CD1c-positive myeloid dendritic cell (primary cell): Measurements from ENCODE around the gene ZNF586.
"Not testable (repeated sequence)": the region's sequence is repeated elsewhere in the genome, so short reads cannot be mapped to it uniquely, and the experiment has no call there.

ENCODE experiments used
- DNase-seq: peaks from one replicate; pipeline ENCODE4 v3.0.0-alpha.2; 2016; ENCODE audit errors: extremely low spot score

The ZNF586 gene

DNA sequence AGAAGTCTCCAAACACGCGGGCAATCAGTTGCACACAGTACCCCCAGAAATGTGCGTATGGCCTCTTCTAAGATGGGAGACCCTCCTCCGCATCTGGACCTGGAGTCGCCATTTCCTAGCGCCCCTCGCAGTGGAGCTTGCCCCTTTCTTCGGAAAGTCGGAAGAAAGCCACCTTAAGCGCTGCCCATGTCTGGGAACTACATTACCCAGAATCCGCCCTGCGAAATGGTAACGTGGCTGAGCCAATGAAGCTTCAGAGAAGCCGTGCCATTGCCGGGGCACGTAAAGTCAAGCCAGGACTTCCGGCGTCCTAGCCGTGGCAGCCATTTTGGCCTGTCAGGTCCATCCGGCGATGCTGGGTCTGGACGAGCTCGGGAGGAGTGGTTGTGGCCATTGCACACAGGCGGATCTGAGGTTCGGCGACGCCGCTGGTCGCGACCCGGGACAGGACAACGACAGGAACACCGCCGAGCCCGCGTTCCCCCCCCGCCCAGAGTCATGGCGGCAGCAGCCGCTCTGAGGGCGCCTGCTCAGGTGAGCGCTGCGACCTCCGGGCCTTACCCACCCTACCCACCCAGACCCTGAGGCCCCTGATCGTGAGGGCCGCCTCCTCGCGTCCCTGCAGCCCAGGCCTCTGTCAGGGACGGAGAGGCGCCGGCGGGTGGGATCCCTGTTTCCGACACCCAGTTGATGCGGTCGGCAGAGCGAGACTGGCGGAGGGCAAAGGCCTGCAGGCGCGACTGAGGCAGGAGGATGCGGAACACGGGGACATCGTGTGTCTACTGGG is at the start of gene ZNF586:
TSS of gene ZNF586 (plus strand) at position 332 of the 787 bp plus-strand sequence. CDS start at position 499, 167 bp downstream.
- DNase-seq: peak; percentile 96

DNA sequence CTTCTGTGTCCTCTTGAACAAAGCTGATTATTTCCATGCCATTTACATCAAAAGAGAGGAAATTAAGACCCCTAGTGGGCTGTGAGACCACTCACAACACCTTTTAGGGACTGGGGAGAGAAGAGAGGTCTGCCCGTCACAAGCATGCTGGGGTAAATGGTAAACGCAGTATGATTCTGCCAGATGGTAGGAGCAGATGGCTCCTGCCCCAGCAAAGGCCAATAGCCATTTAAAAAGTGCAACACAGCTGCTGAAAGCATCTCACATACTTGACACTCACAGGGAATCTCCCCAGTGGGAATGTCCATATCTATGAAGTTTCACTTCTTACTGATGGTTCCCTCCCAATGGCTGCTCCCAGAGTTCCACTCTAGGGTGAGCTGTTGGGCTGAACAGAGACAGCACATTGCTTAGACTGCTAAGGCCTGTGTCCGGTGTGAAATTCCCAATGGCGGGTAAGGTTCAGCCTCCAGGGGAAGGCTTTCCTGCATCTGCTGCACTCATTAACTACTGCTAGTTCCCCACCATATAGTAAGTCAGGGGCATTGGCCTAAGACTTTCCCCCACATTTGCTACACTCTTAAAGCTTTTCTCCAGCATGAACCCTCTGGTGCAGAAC is 49.5 kb upstream of the ZNF586 start:
- DNase-seq: no peak

DNA sequence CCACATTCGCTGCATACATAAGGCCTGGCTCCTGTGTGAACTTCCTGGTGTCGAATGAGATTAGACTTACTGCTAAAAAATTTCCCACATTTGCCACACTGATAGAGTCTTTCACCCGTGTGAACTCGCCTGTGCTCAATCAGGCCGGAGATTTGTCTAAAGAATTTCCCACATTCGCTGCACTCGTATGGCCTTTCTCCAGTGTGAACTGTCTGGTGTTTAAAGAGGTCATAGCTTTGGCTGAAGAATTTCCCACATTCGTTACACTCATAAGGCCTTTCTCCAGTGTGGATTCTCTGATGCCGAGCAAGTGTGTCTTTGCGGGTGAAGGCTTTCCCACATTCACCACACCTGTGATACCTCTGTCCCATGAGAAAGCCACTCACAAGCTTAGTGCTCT is 48.6 kb upstream of the ZNF586 start:
- DNase-seq: no peak

- peak; percentile 27 for DNase-seq
Observed at GRCh38 chr19:57738320-57738719, 31.2 kb upstream of the ZNF586 start.

GRCh38 chr19:57738770-57739169 is 30.7 kb upstream of the ZNF586 start:
- not testable (repeated sequence) for DNase-seq

DNA sequence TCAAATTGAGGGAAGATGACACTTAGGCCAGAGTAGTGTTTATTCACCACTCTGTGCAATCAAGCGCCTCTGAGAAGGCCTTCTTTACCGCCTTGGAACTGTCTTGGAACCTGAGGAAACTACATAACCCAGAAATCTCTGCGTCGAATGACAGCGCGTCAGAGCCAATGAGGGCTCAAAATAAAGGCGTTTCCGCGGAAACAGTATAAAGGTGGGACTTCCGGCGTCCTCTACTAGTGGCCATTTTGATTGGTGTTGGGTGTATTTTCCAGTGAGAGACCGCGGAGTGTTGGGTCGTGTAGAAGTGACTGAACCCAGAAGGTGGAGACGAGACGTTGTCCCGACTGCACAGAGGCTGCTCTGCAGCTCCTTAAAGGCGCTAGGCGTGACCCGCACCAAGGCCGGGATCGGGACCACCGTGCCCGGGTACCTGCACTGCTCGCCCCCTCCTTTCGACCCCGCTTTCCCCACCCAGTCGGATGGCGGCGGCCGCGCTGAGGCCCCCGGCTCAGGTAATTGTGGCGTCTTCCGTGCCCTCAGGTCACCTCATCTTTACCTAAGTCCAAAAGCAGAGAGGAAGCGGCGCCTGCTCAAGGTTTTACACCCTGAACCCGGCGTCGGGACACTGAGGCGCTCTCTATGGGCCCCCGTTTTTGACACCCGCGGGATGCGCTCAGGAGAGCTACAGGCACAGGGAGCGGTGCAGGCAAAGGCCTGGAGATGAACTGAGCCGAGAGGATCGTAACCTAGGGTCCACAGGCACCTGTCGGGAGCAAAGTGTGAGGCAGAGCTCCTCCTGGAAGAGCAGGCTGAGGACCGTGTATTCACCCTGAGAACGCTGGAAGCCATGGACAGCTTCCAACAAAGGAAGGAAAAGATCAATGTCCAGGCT is 22.6 kb upstream of the ZNF586 start, which contains the start of gene ZNF776:
TSS of gene ZNF776 (plus strand) at position 236 of the 892 bp plus-strand sequence. CDS start at position 480, 244 bp downstream.
- peak; percentile 96 for DNase-seq

GRCh38 chr19:57747472-57747807 is 22.0 kb upstream of the ZNF586 start:
- no peak for DNase-seq

GRCh38 chr19:57748029-57748428 is 21.4 kb upstream of the ZNF586 start:
- DNase-seq: no peak

DNA sequence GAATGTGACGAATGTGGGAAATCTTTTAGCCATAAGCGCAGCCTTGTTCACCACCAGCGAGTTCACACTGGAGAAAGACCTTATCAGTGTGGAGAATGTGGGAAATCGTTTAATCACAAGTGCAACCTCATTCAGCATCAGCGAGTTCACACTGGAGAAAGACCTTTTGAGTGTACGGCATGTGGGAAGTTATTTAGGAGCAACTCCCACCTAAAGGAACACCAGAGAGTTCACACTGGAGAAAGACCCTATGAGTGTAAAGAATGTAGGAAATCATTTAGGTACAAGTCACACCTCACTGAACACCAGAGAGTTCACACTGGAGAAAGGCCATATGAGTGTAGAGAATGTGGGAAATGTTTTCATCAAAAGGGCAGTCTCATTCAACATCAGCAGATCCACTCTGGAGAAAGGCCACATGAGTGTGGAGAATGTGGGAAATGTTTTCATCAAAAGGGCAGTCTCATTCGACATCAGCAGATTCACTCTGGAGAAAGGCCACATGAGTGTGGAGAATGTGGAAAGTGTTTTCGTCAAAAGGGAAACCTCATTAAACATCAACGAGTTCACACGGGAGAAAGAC is 15.3 kb upstream of the ZNF586 start:
- DNase-seq: no peak

DNA sequence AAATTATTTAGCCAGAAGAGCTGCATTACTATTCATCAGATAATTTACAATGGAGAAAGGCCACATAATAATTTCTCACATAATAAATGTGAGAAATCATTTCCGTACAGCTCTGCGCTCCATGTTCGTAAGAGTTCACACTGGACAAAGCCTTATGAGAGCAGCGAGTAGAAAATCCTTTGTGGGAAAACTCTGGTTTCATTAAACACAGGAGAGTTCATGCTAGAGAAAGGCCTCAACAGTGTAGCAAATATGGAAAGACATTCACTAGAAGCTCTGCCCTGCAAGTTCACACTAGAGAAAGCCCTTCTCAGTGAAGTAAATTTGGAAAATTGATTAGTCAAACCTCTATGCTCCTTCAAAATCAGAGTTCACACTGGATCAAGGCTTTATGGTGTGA is 14.4 kb upstream of the ZNF586 start:
- DNase-seq: no peak

DNA sequence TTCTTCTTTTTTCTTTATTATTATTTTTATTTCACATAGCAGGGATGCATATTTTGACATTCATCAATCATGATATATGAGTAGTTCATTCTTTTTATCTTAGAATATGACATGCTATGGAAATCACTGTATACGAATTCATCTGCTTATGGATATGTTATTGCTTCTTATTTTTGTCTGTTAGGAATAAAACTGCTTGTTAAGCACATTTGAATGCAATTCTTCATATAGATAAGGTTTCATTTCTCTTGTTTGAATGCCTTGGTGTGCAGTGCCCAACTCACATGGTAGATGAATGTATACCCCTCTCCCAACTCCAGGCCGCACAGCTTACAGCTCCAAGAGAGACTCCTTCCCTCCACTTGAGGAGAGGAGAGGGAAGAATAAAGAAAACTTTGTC is 11.5 kb upstream of the ZNF586 start:
- no peak for DNase-seq

DNA sequence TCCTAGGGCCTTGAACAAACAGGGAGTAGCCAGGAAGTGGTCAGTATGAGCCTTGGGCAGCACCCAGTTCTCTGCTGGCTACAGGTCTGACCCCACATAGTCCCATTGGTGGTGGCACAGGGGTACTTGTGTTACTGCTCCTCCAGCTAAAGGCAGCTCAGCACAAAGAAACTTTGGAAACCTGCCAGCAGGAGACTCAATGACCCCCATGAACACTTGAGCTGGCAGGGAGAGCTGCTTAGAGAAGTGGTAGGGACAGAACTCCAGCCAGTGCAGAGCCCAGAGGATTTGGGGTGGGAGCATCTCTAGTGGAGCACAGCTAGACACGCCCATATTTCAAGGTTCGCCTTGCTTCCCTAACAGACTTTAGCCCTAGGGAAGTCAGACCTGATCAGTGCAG is 10.4 kb upstream of the ZNF586 start:
- no peak for DNase-seq

DNA sequence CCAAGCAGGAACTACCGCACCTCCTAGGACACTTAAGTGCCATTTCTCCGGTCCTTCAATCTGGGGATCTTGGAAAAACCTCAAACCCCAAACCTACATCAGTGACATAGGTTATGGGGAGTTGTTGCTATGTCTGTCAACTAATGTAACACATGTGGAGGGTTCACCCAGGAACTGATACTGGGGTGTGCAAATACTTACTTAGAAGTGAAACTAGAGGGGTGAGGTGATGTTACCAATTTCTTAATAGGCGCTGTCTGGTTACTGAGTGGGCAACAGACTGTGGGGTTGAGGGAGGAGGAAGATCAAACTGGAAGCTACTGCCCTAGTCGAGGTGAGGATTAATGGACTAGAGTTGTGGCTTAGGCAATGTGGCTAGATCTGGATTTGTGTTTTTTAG is 1.9 kb downstream of the ZNF586 start:
- peak; percentile 60 for DNase-seq

DNA sequence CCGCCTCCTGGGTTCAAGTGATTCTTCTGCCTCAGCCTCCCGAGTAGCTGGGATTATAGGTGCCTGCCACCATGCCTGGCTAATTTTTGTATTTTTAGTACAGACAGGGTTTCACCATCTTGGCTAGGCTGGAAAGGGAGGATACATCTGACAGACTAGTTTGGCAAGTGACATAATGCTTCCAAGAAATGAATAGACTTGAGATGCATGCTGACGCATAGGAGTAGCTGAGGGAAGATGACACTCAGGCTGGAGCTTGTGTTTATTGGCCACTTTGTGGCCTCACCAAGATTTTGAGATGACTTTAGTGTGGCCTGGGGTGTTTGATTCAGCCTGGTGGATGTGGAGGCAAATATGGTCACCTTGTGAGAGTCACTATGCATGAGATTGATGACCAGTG is 4.0 kb downstream of the ZNF586 start:
- DNase-seq: no peak

DNA sequence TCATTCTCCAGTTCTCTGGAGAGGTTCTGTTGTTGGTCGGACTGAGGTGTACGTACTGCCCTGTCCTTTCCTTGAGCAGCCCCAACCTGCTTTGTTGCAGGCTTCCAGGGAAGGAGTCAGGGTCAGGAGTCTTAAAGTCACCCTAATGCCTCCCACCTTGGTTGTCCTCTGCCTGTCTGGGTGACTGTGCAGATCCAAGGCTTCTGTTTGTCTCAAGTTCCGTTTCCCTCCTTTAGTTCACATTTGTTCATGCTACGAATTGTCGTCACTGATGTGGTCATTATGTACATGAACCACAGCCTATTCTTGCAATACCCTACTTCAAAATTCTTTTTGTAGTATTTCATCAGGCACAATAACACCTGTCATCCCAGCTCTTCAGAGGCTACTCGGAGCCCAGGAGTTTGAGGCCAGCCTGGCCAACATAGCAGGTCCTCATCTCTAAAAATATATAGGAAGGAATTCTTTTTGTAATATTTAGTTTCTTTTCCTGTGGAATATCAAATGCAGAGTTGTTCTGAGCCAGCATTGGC is 7.4 kb downstream of the ZNF586 start:
- DNase-seq: no peak

DNA sequence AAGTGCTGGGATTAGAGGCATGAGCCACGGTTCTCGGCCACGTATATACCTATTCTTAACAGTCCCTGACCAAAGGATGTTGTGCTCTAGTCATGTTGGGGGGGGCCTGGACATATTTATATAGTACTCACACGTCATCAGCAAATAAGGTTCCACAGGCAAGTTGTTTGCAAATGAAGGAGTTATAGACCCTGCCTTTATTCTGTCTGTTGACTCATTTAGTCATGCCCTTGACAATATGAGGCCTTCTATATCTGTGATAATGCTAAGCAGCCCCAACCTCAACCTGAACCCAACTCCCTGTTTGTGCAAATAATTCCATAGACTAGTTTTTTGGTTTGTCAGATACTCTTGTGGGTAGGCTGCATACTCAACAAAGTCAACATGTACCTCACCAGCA is 8.9 kb downstream of the ZNF586 start:
- DNase-seq: no peak

DNA sequence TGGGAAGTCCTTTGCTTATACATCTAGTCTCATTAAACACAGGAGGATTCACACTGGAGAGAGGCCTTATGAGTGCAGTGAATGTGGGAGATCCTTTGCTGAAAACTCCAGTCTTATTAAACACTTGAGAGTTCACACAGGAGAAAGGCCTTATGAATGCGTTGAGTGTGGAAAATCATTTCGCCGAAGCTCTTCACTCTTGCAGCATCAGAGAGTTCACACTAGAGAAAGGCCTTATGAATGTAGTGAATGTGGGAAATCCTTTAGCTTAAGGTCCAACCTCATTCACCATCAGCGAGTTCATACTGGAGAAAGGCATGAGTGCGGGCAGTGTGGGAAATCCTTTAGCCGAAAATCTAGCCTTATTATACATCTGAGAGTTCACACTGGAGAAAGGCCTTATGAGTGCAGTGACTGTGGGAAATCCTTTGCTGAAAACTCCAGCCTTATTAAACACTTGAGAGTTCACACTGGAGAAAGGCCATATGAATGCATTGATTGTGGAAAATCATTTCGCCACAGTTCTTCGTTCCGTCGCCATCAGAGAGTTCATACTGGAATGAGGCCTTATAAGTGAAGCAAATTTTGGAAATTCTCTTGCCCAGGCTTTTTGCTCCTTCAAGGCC is 9.9 kb downstream of the ZNF586 start:
- DNase-seq: no peak

- DNase-seq: no peak
Observed at GRCh38 chr19:57786286-57786685, 16.8 kb downstream of the ZNF586 start.

DNA sequence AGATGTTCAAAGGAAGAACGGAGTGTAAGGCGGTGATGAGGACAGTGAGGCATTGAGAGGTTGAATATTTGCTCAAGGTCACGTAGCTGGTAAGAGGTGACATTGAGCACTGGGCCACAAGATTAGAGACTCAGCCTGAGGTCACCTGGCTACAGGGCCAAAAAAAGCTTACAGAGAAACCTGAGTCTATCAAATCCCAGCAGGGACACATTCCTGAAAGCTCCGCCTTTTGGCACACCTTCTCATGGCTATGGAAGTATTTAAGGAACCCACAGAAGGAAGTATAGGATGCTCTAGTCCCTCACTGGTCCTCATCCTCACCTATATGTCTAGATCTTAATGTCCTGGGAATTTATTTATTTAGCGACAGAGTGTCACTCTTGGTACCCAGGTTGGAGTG is 17.4 kb downstream of the ZNF586 start:
- no peak for DNase-seq

DNA sequence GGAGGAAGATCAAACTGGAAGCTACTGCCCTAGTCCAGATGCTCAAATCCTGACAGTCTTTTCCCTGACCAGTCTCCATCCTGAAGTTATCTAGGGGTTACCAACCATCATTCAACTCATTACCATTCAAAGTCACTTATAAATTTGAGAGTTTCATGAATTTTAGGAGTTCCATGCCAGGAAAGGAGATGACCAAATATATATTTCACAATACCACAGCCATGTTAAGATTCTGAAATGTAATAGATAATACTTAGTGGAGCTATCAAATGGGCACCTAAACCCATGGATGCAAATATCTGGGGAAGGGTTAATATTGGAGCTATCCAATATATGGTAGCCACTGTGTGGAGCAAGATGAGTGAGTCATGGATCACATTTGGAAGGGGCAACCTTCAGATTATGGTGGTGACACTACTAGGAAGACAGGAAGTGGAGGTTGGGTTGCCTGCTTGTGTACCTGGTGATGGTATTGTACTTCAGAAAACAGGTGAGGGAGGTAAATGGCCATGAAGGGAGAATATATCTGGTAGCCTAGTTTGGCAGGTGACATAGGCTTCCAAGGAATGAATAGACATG is 18.7 kb downstream of the ZNF586 start:
- DNase-seq: no peak

- no peak for DNase-seq
Observed at GRCh38 chr19:57789288-57789687, 19.8 kb downstream of the ZNF586 start.
